Sigmoid colon (tissue), 4 donors: ENCODE measurements around the gene SSR1.

Experiments used
- EP300 ChIP-seq, 4 donors: sonication (generic); formaldehyde crosslinking; IDR thresholded peaks; one replicate each; pipeline ENCODE4 v1.6.1; 2017; ENCODE audit warnings: antibody characterized with exemption in 4 of 4
- POLR2A ChIP-seq, 2 donors: fragments of 450-650 bp; IDR thresholded peaks; one replicate each; pipeline ENCODE4 v1.6.1; 2016; ENCODE audit warnings: antibody characterized with exemption in 2 of 2, mild to moderate bottlenecking in 2 of 2, moderate library complexity in 2 of 2
- POLR2AphosphoS5 ChIP-seq, 4 donors: sonication (generic); formaldehyde crosslinking; IDR thresholded peaks; one replicate each; pipeline ENCODE4 v1.6.1; 2017; ENCODE audit warnings: antibody characterized with exemption in 4 of 4
- TF ChIP-seq, protein P1 (sequence below), 4 experiments: fragments of 450-650 bp in 3 of 4; fragments of 200-600 bp in 1 of 4; IDR thresholded peaks; one replicate each; pipeline ENCODE4 v1.5.1; 2016 to 2019; ENCODE audit warnings: antibody characterized with exemption in 4 of 4, mild to moderate bottlenecking in 3 of 4, moderate library complexity in 2 of 4

DNA sequence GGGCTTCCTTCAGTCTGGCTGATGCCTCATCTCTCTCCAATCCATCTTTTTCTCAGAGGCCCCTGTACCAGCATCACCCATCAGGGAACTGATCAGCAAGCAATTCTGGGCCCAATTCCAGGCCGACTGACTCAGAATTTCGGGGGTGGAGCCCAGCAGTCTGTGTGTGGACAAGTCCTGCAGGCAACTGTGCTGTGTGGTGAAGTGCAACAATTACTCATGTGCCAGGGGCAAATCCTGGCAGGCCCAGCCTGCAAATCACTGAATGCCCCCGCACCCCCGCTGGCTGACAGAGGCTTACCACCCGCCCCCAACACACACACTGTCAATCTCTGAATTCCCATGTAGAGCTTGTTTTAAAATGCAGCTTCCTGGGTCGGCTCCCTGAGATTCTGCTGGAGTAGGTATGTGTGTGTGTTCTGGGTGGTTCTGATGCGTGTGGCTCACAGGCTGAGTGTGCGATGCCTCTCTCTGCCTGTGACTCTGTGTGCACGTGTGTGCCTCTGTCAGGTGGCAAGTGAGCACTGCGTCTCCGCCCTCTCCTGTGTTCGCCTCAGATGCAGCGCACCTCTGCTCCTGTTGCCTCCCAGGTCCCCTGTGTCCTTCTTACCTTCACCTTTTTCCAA lies 45.4 kb downstream of the SSR1 start:
- TF ChIP-seq, protein P1, sequence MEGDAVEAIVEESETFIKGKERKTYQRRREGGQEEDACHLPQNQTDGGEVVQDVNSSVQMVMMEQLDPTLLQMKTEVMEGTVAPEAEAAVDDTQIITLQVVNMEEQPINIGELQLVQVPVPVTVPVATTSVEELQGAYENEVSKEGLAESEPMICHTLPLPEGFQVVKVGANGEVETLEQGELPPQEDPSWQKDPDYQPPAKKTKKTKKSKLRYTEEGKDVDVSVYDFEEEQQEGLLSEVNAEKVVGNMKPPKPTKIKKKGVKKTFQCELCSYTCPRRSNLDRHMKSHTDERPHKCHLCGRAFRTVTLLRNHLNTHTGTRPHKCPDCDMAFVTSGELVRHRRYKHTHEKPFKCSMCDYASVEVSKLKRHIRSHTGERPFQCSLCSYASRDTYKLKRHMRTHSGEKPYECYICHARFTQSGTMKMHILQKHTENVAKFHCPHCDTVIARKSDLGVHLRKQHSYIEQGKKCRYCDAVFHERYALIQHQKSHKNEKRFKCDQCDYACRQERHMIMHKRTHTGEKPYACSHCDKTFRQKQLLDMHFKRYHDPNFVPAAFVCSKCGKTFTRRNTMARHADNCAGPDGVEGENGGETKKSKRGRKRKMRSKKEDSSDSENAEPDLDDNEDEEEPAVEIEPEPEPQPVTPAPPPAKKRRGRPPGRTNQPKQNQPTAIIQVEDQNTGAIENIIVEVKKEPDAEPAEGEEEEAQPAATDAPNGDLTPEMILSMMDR (IDR thresholded peaks at IDR 0.05), result no peak
- TF ChIP-seq POLR2A (IDR thresholded peaks at IDR 0.05) (no peak), POLR2AphosphoS5 (IDR thresholded peaks at IDR 0.05) (no peak), EP300 (IDR thresholded peaks at IDR 0.05) (no peak)
